ENCODE measurements around the gene KCNQ1.

KCNQ1 gene

DNA sequence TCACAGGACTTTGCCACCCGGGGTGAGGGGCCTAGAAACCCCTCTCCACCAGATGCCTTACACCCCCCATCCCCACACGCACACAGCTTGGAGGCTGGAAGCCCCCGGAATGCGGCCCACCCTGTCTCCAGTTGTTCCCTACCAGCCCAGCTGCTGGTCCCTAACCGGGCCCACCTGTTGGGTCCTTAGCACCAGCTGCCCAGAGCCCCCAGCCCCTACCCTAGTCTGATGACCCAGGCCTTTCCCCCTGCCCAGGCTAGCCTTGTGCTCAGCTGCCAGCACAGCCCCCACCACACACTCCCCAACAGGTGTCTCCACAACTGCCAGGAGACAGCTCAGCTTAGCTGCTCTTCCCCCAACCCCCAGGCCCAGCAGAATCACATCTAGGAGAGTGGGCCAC, 373.7 kb downstream of the KCNQ1 start:
- DNase-seq, result no peak

DNA sequence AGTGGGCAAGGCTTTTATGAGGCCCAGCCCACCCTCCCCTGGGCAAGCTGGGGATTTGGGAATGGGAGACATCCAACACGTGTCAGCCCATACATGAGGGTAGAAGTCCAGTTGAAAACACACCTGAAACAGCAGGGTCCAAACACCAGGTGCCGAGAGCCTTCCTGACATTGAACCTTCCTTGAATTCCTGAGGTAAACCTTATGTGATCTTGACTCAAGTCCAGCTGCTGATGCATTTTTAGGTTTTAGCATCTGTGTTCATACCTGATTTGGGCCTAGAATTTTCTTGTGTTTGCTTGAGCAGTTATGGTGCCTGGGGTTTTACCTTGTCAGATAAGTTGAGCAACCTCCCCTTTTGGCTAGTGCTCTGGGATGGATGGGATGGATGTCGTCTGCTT, 374.5 kb downstream of the KCNQ1 start:
- DNase-seq, result no peak

DNA sequence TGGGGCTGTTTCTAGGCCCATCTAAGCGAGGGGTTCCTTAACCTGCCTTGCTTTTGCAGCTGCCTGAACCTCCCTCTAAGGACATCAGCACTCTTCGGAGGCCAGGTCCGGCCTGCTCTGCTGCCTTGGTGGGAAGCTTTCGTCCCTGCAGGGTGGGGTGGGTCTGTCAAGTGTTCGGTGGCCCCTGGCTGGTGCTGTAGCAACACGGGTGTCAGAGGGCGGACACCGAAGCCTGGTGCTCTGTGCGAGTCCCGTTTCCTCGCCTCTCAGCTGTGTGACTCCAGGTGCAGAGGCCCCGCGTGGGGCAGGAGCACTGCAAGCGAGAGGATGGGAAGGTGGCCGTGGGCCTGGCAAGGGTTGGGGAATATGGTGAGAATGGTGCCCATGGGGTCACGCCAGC, 376.2 kb downstream of the KCNQ1 start:
- no peak for DNase-seq

DNA sequence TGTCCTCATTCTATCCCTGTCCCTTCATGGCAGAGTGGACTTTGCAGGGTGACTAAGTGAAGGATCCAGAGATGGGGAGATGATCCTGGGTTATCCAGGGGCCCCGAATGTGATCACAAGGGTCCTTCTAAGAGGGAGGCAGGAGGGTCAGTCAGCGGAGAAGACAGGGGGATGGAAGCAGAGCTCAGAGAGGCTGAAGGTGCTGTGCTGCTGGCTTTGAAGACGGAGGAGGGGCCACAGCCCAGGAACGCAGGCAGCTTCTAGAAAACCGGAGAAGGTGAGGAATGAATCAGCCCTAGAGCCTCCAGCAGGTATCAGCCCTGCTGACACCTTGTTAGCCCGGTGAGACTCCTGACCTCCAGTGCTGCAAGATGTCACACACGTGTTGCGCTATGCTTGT, 377.1 kb downstream of the KCNQ1 start:
- DNase-seq, result no peak

DNA sequence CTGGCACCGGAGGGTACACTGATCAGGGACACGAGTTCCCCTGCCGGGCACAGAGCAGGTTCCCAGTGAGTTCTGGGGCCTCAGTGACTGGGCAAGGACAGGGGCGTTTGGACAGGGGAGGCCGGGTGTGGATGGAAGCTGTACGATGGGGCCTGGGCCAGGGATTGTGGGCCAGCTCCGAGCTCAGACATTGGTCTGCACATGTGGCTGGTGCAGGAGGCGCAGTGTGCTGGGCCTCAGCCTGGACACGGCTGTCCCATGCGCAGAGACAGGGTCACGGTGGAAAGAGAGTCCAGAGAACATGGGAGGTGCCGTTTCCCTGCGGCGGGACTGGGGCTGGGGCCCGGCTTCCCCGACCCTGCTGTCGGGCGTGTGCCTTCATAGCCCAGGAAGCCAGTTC, 380.0 kb downstream of the KCNQ1 start:
- DNase-seq, result no peak

DNA sequence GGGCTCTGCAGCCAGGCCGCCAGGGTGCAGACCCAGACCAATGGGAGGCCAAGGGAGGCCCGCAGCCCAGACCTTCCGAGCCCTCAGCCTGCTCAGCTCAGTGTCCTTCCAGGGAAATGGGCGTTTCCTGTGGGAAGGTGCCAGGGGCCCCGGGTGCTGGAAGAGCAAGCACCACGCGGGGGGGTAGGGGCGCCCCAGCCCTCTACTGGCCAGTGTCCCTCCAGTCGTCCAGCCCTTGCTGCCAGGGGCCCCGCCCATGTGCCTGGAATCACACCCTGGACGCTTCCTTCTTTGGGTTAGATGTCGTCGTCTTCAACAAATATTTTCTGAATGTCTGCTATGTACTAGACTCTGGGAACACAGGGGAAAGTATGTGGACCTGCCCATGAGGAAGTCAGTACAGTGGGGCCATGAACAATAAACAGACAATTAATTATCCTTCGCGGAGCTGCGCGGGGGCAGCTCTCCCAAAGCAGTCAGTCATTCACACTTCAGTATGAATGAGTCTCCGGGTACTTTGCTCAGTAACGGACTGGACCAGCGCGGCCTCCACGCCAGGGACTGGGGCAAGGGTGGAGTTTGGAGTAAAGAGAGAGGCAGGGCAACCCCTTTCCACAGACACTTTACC, 380.6 kb downstream of the KCNQ1 start:
- no peak for DNase-seq

DNA sequence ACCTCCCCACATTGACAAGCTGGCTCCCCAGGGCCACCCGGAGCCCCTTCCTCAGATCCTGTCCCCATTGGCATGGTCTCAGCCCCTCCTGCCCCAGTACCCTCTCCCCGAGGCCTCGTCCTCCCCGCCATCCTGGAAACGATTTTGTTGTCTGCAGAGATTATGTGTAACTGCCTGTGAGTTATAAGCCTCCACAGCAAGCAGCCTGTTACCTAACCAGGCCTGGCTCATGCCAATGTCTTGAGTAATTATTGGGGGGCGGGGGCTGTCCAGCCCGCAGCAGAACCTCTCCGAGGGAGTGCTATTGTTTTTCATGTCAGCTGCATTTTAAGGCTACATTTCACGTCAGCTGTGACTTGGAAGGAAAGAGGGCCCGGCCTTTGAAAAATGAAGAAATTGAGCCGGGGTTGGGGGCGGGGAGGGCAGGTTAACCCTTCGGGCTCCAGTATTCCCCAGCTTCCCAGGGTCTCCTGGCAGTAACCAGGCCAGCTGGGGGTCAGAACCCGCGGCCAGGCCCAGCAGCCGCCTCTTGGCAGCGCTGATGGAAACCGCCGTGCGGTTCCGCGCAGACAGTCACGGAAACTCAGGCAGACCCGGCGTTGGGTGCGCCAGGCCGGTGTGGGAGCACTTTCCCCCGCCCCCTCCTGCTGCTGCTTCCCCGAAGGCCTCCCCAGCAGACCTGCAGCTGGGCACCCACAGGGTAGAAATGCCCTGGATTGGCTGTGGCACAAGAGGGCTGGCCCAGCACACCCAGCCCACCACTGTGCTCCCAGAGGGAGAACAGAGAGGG, 381.3 kb downstream of the KCNQ1 start:
- peak; percentile 29 for DNase-seq

DNA sequence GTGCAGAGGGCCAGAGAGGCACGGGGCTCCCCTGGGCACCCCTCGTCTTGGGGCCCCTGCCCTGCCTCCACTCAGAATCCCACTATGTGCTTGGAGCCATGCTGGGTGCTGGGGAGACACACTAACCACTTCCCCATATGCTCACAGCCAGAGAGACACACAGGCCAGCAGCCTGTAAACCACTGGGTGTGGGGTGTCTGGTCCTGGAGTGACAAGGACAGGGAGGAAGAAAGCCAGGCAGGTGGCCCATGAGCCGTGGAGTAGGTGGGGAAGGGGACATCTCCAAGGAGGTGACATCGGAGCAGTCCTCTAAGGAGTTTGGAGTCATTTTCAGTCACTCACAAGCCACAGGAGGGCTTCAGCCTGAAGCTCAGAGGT, 381.9 kb downstream of the KCNQ1 start:
- no peak for DNase-seq

DNA sequence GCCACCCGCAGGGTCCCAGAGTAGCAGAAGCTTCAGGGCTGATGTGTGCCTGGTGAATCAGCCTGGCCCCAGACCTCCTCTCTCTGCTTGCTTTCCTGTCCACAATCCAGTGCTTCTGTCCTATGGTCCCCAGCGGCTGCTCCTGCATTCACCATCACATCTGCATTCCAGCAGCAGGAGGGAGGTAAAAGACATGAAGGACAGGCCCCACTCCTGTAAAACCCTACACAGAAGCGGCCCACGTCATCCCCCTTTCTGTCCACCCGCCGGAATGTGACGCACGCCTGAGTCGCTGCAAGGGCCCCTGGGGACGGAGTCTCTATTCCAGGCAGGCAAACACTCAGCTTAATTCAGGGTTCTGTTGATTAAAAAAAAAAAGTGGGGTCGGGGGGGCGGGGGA, 382.4 kb downstream of the KCNQ1 start:
- no peak for DNase-seq

DNA sequence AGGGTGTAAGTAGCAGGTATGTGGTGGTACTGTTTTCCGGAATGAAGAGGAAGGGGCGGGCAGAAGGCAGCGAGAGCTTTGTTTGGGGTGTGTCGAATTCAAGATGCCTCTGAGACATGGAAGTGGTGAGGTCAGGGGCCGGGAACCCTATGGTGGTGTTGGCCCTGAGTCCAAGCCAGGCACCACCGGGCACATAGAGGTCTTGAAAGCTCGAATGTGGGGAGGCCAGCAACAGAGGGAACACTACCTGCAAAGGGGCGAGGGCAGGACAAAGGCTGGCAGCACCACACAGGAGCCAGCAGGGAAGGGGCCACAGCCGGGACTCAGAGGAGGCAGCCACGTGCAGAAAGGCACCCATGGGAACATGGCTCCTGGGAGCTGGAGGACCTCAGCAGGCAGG, 383.0 kb downstream of the KCNQ1 start:
- DNase-seq, result no peak

DNA sequence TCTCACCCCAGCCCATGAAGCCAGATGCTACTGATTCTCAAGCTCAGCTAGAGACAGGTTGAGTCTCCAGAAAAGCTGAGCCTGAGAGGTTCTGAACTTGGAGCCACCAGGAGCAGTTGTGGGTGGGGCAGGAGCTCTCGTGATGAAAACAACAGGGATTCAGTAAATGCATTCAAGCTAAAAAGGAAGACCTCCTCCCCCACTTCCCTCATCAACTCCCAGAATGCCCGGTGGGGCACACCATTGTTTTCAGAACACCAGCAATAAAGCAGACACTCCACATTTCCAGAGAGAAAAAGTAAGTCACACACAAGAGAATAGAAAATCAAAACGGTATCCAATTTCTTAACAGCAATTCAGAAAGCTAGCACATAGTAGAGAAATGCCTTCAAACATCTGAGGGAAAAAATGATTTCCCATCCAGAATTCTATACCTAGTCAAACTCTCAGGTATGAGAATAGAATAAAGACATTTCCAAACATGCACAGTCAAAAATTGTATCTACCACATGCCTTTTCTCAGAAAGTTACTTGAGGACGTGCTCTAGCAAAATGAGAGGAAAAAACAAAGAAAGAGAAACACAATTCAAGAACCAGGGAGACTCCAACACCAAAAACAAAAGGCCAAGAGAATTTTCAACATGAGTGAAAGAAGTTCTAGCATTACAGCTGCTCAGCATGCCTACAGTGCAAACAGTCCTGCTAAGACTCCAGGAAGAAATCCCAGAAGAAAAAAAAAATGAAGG, 383.9 kb downstream of the KCNQ1 start:
- no peak for DNase-seq

DNA sequence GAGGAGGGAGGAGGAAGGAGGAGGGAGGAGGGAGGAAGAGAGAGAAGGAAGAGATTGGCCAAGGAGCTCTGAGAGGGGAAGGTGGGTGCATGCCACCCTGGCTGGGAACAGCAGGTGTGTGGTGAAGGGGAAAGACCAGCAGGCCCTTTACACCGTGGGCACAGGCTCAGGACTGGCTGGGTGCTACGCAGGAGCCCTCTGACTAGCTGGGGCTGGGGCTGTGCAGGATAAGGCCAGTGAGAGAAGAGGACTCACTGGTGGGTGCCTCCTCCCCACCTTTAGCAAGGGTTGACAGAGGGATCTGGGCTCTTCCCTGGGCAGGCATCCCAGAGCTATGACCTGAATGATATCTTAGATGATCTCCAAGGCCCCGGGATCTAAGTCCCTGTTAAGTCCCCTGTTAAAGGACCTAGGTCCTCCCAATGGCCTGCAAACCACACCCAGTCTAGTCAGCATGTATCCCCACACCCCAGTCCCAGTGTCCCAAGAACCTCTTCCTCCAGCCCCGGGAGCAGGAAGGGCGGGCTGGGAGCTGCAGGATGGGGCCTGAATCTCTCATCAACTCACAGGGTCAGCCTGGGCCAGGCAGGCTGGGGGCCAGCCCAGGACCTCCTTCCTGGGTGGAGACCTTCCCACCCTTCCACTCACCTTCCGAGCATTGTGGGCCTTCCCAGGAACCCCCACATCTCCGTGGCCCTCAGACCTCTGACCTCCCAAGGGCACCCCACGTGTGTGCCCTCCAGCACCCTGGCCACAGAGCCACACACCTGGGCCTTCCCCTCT, 385.4 kb downstream of the KCNQ1 start:
- DNase-seq, result no peak

DNA sequence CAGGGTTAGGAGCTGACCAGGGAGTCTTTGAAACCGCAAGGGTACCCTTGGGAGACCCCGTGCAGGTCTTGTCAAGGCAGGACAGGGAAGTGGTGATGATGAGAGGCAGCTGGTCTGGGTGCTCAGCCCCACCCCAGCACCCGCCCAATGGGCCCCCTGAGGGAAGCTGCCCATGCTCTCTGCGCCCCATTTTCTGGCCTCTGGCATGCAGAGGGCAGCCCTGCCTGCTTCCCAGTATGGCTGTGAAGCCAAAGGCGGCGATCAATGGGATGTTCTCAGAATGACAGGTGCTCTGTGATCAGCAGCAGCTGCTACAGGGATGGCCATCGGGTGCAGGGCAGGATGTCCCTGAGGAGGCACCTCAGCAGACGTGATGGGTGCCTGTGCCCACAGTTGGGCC, 386.1 kb downstream of the KCNQ1 start:
- no peak for DNase-seq

DNA sequence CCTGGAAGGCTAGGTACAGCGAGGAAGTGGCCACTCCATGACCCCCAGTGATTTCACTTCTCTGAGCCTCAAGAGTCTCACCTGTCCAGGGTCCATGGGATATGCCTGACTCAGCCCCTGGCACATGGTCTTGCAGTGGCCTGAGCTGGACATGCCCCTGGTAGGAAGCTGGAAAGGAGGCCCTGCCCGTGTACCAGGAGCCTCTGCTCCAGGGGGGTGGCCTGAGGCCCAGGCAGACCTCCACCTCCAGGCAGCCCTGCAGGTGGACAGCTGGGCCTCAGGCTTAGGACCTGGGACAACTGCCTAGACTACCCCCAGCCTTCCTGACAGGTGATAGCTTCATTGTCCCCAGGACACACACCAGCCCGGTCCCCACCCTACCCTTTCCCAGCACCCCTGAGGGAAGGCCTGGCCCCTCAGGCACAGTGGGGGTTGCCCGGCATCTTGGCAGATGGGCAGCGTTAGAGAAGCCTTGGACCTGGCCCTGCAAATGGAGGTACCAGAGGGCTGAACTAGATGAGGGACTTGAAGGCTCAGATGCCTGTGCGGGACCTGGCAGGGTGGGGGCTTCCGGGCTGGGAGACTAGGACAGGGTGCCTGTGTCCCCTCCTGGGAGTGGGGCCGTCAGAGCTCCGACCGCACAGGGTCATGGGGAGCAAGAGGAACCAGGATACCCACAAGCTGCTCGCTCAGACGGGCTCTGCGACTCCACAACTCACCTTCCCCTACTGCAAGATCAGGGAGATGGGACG, 387.1 kb downstream of the KCNQ1 start:
- DNase-seq, result no peak

DNA sequence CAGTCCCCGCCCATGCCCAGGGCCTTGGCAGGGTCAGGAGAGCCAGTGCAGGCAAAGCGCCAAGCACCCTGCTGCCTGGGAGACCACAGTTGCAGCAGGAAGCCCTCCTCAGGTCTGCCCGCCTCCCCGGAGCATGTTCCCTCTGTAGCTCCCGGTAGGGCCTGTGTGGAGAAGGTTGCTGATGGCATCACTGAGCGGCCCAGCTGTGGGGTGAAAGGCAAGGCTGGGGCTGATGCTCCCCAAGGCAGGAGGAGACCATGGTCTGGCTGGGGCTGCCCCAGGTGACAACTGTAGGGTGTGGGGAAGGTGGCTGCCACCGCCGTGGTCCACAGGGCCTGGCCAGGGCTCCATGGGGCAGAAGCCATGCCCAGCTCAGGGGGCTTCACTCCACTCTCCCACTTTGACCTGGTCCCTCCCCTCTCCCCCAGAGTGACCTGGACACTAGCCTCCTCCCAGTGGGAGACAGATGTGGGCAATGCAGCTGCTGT, 387.8 kb downstream of the KCNQ1 start:
- no peak for DNase-seq

DNA sequence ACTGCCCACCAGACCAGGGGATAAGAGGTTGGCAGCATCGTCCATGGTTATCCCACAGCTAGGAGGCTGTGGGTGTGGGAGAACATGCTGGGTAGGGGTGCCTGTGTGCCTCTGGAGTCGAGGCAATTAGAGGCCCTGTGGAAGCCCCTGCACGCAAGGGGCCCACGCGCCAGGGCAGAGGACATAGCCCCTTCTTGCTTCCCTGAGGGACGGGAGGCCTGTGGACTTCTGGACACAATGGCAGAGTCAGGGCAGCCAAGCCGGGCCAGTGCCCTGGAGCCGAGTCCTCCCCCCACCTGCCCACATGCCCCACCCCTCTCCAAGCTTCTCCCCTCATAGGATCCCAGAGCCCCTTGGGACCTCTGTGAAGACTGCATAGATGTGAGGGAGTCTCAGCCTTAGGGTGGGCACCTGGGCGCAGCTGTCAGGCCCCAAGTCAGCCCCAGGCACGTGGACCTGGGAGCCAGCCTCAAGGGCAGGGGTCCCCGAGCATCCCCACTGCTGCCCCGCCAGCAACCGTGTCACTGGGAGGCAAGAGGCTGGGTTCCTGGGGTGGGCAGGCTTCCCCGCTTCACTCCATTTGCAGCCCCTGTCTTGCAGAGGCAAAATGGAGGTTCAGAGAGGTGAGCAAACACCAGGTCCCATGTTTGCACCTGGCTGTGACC, 388.4 kb downstream of the KCNQ1 start:
- no peak for DNase-seq

DNA sequence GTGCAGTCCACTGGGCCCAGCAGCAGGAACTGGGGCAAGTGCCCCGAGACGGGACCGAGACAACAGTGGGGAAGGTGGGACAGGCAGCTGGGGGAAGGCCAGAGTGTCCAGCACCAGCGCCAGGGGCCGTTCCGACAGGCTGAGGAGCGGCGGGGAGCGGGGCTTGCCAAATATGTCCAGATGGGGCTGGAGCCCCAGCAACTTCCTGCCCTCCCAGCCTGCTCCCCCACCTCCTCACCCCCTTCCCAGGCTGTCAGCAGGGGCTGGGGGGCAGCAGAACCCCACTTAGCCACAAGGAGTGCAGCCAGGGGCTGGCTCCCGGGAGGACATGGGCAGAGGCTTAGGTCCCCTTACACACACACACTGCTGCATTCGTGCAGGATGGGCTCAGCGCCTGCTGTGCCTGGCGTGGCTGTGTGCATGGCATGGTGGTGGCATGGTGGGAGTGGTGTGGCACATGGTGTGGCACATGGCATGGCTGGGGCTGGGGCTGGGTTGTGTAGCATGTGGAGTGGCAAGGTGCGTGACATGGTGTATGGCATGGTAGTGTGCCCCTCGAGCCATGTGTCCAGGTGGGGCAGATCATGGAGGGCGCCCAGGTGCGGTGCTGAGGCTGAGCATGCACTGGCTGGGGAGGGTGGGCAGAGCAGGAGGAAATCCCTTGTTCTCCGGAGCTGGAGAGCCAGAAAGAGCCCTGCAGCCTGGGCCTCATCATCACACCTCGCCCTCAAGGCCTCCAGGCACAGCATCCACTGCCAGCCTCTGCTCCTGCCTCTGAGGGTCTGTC, 389.1 kb downstream of the KCNQ1 start:
- DNase-seq, result no peak

DNA sequence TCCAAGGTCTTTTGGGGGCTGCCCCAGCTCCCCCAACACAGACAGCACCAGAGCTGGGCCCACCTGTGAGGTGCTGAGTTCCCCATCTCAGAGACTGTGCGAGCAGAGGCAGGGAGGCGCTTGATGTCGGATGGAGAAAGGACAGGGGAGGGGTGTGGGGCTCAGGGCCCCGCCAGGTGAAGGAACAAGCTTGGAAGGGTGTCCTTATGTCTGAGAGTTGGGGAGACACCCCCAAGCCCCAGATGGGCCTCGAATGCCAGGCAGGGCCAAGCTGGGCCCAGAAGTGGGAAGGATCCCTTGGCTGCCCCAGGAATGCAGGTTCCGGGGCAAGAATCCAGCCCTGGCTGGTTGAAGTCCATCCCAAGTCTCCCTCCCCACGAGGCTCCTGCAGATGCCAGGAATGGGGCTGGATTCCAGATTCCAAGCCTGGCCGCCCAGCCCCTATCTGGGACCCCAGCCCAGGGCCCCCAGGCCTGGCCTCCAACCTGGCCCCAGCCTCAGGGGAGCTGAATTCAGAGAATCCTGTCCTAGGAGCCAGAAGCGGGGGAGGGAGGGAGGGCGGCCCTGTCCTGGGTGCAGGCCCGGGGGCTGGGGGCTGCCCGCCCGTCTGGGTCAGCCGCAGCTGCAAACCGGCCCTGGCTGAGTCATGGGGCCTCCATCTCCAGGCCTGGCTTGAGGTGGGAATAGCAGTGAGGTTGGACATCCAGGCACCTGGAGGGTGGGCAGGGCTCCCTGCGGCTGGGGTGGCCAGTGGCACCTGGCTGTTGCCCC, 389.9 kb downstream of the KCNQ1 start:
- DNase-seq, result no peak

DNA sequence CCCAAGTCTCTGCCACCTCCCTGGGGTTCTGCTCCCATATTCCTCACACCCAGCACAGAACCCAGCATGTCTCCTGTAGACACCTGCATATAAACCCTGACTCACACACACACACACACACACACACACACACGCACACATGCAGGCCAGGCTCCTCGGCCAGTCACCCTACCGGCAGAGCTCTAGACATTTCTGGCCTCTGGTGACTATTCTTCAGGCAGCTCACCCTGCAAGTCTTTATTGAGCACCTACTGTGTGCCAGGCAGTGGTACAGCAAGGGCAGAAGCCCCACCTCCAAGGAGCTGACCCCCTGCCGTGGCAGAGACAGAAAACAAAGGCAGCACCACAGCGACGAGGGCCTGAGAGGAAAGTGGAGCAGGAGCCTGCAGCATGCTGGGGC, 390.5 kb downstream of the KCNQ1 start:
- no peak for DNase-seq

DNA sequence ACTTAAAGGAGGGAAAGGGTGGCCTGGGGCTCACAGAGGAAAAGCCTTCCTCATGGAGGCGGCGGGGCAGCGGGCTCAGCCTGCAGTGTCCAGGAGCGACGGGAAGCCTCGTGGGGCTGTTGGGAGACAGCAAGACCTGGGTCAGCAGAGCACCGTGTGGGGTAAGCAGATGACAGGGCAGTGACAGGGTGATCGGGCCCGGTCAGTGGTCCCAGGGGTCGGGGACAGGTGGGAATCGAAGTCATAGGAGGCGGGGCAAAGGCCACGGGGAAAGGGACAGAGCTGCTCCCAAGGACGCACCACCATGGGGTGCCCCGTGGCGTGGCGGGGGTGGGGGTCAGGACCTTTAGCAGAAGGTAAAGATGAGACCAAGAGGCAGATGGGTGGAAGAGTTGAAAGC, 390.9 kb downstream of the KCNQ1 start:
- no peak for DNase-seq
